Non-pigmented ciliary epithelial cell (primary cell): Measurements from ENCODE around the gene MAST3.

Experiments used
- DNase-seq: peaks from one replicate; pipeline ENCODE4 v3.0.0-alpha.2; 2010; ENCODE audit warnings: low read depth

The MAST3 gene

DNA sequence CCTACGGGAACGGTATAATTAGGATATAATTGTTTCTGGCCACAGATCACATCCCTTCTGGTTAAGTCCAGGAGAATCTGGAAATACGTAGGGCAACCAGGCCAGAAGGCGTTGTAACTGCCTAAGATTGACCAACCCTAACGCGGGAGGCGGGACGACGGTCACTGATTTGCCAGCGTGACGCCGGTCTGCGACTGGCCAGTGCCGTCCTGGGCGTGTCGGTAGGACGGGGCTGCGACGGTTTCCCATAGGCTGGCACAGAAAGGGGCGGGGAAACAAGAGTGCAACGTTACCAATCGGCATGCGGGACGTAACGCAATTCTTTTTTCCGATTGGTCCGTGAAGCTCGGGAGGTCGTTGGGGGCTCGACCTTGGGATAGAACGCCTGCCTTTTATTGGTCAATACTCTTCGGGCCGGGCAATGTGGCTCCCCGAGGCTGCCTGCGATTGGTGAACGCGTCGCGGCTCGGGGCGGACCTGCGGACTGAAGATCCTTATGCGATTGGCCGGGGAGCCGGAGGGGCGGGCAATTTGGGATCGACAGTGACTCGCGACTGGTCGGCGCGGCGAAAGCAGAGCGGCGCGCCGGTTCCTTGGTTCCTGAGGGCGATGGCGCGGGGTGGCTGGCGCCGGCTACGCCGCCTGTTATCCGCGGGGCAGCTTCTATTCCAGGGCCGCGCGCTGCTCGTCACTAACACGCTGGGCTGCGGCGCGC, 95.3 kb downstream of the MAST3 start, which contains the start of gene MPV17L2:
TSS of gene MPV17L2 (plus strand) at position 546 of the 715 bp plus-strand sequence. CDS start at position 610, 64 bp downstream.
- peak; percentile 100 for DNase-seq

DNA sequence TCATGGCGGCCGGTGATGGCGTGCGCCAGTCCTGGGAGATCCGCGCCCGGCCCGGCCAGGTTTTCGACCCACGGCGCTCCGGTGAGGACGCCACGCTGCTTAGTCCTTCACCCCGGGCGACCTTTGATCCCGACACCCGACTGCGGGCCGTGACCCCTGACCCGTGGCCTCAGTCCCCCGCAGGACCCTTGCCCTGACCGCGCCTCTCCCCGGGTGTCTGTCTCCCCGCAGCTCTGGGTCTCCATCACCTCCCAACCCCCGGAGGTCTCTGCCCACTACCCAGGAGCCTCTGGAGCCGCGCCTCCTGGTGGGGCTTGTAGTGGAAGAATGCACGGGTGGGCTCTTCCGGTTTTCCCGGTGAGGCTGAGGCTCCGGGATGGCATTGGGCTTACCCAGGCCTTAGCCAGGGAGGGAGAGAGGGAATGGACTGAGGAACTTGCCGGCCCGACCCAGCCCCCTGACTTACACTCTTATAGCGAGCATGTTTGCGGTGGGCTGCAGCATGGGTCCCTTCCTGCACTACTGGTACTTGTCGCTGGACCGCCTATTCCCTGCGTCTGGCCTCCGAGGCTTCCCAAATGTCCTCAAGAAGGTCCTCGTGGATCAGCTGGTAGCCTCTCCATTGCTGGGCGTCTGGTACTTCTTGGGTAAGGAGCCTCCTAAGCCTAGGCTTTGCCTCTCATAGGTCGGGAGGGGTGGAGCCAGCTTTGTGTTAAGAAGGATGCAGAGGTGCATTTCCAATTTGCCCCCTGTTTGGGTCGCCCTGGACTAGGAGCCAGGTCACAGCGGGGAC, 96.0 kb downstream of the MAST3 start:
- no peak for DNase-seq

DNA sequence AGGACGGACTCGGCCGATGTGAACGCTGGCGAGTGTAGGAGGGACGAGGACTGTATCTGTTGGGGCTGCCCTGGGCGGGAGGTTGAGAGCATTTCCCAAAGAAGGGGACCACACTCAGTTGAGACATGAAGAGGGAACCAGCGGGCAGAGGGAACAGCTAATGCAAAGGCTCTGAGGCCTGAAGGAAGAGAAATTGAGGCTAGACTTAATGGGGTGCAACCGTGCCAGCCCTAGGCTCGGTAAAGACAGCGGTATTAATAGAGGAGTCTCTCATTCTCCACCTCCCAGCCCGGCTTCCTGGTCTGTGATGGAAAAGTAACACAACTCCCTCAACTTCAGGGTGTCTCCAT, 96.6 kb downstream of the MAST3 start:
- DNase-seq: no peak

DNA sequence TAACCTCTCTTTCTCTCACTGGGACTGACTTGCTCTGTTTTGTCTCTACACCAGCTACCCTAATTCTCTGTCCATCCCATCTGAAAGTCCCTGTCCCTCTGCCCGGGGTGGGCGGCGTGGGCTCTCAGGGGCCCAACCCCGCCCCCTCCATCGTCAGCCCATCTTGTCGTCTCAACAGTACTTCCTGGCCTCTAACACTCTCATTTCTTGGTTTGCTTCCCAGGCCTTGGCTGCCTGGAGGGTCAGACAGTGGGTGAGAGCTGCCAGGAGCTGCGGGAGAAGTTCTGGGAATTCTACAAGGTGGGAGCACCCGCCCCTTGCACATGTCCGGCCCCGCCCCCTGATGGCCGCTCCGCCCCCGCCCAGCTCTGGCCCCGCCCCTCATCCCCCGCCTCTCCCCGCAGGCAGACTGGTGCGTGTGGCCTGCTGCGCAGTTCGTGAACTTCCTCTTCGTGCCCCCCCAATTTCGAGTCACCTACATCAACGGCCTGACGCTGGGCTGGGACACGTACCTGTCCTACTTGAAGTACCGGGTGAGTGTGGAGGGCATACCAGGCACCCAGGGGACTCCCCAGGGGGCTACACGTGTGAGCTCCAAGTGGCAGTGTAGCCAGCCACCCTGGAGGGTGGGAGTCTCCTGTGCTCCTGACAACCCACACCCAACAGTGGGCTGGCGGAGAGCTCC, 97.1 kb downstream of the MAST3 start:
- no peak for DNase-seq

DNA sequence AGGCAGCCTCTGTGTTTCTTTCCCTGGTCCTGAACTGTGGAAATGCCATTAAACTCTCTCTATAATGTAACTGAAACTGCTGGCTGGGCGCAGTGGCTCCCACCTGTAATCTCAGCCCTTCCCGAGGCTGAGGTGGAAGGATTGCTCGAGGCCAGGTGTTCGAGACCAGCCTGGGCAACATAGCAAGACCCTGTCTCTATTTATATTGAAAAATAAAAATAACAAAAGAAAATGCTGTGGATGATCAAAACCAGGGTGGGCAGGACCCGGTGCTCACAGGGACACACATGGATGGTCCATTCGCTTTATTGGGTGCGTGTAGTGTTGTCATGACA, 98.9 kb downstream of the MAST3 start:
- DNase-seq: no peak

DNA sequence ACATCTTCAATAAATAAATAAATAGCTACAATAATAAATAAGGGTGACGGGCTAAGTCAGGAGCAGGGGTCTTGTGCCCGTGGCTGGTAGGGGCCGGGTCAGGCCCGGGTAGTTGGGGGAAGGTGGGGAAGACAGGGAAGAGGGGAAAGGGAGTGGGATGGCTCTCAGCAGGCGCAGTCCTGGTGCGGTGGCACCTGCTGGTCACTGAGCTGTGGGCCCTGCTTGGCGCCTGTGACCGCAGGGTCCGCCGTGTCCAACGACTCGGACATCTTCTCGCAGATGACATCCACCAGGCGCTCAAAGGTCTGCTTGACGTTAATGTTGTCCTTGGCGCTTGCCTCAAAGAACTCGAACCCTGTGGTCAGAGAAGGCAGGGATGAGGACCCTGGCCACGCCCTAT, 99.7 kb downstream of the MAST3 start:
- no peak for DNase-seq

DNA sequence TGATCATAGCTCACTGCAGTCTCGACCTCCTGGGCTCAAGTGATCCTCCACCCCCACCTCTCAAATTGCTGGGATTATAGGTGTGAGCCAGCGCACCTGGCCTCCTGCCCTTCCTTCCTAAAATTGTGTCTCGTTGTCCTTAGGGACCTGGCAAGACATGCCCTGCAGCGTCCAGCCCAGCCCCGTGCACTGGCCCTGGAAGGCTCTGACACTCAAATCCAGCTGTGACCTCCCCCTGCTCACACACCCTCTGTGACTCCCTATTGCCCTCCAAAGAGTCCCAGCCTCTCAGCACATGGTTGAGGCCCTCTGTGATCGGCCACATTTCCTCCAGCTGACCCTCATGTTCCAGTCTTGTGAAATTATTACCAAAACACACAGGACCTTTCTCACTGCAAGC, 100.4 kb downstream of the MAST3 start:
- no peak for DNase-seq

DNA sequence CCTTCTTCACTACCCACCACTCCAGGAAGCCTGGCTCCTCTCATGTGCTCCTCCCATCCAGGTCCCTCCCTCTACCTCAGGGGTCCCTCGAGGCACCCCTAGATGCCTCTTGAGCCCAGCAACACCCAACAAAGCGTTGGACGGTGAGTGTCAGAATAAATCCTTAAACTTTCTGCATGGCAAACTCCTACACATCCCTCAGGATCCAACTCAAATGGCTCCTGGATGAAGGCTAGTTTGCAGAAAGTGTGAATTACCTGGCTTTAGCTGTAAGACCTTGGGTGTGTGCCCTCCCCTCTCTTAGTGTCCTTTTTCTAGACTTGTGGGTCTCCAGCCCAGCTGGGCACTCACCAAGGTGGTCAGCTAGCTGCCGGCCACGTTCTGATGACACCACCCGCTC, 100.8 kb downstream of the MAST3 start:
- no peak for DNase-seq
